Measurements from ENCODE around the gene DHX8. TPM values are rescaled to one million over a fixed set of nuclear protein-coding genes. Genes with fewer than 3 reads are reported as not detected.
A peak's percentile ranks its signal among the peaks of the same experiment; 100 is the strongest.

Gene DHX8
- polyA plus RNA-seq, 3 donors: 40.3 to 45.8 (median 41.3) TPM

- no peak for DNase-seq
Measured at GRCh38 chr17:43543771-43544575, 60.2 kb downstream of the DHX8 start.

GRCh38 chr17:43545383-43545632 lies 61.5 kb downstream of the DHX8 start:
- no peak for DNase-seq

DNA sequence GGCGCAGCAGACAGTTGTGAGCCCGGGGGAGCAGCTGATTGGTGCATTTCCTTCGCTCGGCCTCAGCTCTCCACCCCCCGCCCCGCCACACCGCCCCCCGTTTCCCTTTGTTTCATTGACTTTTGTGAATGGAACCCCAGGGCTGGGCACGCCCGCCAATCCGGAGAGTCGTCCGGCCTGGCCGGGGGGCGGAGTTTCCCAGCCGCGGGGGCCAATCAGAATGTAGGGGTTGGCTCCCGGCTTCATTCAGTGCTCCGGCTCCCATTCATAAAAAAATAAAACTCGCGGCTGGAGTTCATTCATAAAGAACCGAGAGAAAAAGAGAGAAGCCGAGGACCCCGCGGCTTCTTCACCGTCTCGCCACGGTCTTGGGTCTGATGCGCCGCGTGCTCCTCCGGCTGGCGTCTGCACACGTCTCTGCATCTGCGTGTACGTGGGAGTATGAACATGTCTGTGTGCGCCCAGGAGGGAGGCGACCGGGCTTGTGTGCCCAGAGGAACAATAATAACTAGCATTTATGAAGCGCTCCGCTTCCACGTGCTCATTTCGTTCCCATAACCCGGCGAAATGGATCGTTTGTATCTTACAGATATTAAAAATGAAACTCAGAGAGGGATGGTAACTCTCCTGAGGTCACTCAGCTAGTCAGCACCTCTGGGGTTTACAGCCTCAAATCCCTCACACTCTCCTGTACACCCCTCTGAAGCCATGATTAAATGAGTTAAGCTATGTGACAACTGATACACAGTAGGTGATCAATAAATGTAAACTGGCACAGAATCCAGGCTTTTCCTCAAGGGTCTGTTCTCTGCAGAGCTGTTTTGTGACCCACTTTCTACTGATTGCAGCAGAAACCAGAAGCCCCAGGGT lies 62.8 kb downstream of the DHX8 start, which contains the start of gene ETV4:
ETV4 (minus strand) TSS at position 22 of the 870 bp plus-strand sequence. CDS start 723 bp downstream, outside the sequence.
- DNase-seq: peak; percentile 95

DNA sequence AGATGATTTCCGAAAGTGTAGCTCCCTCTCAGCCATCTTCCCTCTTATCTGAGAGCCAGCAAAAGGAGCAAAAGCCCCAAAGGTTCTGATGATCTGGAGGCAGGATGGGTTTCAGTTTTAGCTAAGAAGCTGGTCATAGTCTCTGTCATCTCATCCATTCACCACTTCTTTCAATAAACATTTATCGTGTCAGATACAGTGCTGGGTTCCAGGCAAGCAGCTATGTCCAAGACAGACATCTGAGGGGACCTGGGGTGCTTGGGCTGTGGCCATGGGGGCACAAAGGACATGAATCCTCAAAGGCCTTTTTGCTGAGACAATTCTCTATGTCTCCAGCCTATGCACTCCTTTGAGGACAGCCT lies 63.4 kb downstream of the DHX8 start:
- no peak for DNase-seq

DNA sequence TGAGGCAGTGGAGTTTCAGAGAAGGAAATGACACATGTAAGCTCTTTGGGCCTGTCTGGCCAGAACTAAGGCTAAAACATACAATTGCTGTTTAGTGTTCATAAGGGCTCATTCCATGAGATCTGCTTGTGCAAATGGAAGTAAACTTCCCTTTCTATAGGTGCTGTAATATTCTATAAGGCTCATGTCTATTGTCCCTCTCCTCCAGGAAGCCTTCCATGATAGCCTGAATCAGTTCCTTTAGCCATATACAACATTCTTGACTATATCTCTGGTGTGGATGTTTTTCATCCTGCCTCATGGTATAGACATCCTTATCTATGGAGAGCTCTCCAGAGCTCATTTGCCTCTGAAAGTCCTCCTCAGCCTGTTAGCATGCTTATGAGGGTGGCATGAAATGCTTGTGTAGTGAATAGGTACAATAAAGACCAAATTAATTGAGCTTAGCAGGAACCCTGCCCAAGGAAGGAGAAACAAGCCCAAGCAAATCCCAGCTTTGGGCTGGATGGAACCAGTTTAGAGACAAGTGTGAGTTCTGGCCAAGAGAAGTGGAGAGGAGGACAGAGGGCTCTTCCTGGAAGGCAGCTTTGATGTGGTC lies 64.0 kb downstream of the DHX8 start:
- DNase-seq: no peak

GRCh38 chr17:43548689-43549379 lies 65.1 kb downstream of the DHX8 start:
- no peak for DNase-seq

DNA sequence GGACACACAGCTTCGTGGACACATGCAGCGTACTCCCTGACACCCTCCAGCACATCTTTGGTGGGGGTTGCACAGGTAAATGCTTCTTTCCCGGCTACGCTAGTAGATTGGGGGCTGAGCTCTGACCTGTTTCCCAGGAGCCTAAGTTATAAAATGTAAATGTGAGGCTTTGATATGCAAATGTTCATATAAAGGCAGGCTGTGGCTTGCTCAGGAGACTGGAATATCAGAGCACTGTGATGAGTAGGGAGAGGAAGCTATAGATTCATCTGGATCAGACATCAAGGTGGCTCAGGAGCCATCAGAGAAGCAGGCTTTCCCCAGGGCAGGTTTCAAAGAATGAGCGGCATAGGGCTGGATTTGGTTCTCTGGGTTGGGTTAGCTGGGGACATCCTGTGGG lies 65.7 kb downstream of the DHX8 start:
- no peak for DNase-seq

DNA sequence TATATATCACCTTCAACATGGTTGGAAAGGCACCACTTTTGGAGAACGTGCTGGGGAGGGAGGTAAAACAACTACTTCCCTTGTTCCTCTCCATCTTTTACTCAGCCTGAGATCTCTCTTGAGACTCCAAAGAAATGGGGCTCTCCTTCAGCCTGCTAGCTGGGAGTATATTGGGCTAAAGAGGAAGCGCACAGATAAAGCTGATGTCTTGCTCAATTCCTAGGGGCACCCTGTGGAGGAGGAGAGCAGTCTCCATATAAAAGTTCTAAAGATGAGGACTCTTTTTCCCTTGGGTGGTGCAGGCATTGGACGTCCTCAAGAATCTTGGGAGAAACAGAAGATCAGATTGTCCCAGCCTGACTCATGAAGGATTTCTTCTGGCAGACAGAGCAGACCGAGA lies 67.0 kb downstream of the DHX8 start:
- DNase-seq: no peak

DNA sequence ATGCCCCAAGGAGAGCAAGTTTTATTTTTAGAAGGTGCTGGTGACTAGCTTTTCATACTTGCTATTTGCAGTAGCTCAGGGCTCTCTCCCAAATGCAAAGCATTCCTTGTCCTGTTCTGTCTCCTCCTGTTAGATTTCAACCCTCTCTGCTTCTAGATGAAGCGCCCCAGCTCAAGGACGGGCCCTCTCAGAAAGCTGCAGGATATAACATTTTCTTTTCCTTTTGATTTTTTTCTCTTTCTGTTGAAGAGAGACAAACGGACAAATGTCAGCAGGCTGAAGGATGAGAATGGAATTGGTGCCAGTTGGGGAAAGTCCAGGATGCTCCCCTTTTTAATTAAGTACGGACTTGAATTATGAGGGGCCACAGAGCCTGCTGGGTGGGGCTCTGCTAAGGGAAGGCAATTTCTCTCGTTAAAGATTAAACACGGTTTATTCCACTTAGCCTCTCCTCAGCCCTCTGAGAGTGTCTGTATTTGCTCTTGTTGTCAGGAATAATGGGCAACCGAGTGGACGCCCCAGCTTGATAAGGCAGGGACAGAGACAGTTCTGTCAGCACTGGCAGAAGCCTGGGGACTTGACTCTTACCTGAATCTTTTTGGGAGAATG lies 68.6 kb downstream of the DHX8 start:
- no peak for DNase-seq

- DNase-seq: no peak
Measured at GRCh38 chr17:43553573-43553972, 69.8 kb downstream of the DHX8 start.

DNA sequence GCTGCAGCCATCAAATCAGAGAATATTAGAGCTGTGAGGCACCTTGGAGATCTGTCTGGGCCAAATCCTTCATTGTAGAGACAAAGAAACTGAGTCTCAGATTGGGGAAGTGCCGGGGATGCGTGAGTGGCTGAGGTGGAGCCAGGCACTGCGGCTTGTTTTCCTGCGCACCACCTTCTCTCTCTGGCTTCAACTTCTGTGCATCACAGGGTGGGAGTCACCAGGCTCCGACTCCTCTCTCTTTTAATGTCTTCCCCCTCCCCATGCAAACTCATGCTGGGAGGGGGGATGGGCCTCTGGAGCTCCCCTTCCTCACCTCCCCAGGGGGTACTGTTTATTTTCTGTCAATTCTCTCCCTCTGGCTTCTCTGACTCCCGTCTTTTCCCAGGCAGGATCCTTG lies 71.1 kb downstream of the DHX8 start:
- DNase-seq: no peak

GRCh38 chr17:43556292-43556691 lies 72.5 kb downstream of the DHX8 start:
- DNase-seq: no peak

- no peak for DNase-seq
Measured at GRCh38 chr17:43558805-43559160, 75.0 kb downstream of the DHX8 start.

DNA sequence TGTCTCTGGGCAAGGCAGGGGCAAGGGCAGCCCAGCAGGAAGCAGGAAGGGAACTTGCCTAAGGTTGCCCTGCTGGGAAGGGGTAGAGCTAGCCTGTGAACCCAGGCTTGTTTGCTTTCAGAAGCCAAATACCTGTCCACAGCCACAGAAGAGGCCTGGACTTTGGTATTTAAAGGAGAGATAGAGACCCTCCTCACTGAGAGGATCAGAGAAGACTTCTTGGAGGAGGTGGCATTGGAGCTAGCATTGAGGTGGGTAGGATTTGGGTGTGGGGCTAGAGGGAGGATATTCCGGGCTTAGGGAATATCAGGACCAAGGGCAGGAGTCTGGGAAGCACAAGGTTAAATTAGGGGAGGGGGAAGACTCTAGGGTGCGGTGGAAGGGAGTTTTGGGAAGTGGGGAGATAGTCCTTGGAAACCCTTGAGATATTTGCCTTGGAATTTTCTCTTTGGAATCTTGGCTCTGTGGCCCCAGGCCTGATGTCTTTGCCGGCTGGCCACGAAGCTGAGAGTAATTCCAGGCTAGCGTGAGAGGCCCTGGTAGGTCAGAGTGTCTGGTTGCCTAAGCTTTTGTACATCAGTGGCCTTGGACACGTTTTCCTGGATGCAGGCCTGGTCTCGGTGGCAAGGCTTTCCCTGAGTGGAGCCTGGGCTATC lies 75.5 kb downstream of the DHX8 start:
- no peak for DNase-seq

DNA sequence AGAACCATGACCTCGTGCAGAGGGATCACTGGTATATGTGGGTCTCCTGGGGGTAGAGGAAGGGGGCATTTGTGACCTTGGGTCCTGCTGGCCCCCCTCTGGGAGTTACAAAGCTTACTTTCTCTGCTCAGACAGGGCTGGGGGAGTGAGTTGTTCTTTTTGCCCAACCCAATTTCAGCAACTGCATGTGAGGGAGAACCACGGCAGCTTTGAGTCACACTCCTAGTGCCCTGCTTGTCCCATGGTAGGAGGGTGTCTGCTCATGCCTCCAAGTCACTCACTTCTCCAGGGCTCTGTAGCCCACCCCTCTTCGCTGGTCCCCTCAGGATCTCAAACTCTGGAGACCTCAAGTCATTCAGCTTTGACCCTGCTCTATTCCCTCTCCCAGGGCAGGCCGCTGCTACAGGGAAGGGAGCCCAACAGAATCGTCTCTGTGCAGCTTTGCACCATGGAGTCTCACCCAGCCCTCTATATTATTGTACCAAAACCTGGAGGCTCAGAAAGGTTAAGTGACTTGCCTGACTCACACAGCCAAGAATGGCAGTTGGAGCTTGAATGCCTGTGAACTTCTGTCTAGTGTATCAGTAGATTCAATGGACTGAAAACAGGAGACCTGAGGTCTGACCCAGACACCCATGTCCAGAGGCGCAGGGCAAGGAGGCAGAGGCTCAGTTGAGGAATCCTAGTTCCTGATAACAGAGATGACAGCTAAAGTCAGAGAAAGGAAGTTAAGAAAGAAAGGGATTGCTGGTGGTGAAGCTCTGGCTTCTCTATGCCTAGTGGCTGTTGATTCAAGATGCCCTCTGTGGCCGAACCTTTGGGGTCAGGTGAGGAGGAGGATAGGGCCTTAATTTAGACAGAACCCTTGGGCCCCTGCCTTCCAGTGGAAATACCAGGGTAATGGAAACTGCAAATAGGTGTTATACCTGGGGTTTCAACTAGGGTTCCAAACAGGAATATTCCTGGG lies 77.0 kb downstream of the DHX8 start:
- DNase-seq: no peak

GRCh38 chr17:43562679-43563599 lies 79.2 kb downstream of the DHX8 start:
- no peak for DNase-seq

GRCh38 chr17:43563600-43564594 lies 80.1 kb downstream of the DHX8 start:
- no peak for DNase-seq
